Hepatocyte (in vitro differentiated cells): ENCODE data around the gene DCLK2. TPM values are rescaled to one million over a fixed set of nuclear protein-coding genes. Genes with fewer than 3 reads are reported as not detected.

Source experiments
- DNase-seq: peaks from one replicate; pipeline ENCODE4 v3.0.0-alpha.2; 2016; ENCODE audit warnings: low spot score
- H2AFZ ChIP-seq: fragments of 200-600 bp; sonication (generic); 2 replicates; pipeline ENCODE4 v1.6.0; 2016; ENCODE audit warnings: antibody characterized with exemption, mild to moderate bottlenecking
- H3K27ac ChIP-seq: fragments of 200-600 bp; sonication (generic); 2 replicates; pipeline ENCODE4 v1.5.1; 2016; ENCODE audit warnings: mild to moderate bottlenecking
- H3K27me3 ChIP-seq: fragments of 200-600 bp; sonication (generic); 2 replicates; pipeline ENCODE4 v1.6.1; 2016
- H3K36me3 ChIP-seq: fragments of 200-600 bp; sonication (generic); replicated peaks from 2 replicates; pipeline ENCODE4 v1.5.1; 2016; ENCODE audit warnings: low read depth; ENCODE audit not compliant: insufficient read depth
- H3K4me1 ChIP-seq: fragments of 200-600 bp; sonication (generic); 2 replicates; pipeline ENCODE4 v1.5.1; 2016; ENCODE audit warnings: mild to moderate bottlenecking, moderate library complexity; ENCODE audit not compliant: insufficient read depth
- H3K4me2 ChIP-seq: fragments of 200-600 bp; sonication (generic); 2 replicates; pipeline ENCODE4 v1.6.0; 2016
- H3K4me3 ChIP-seq: fragments of 200-600 bp; sonication (generic); 2 replicates; pipeline ENCODE4 v1.5.1; 2016; ENCODE audit warnings: mild to moderate bottlenecking
- H3K79me2 ChIP-seq: fragments of 200-600 bp; sonication (generic); 2 replicates; pipeline ENCODE4 v1.6.0; 2017; ENCODE audit warnings: mild to moderate bottlenecking
- H3K9me2 ChIP-seq: fragments of 200-600 bp; sonication (generic); replicated peaks from 2 replicates; pipeline ENCODE4 v1.6.0; 2017; ENCODE audit warnings: mild to moderate bottlenecking; ENCODE audit not compliant: insufficient read depth
- H3K9me3 ChIP-seq: fragments of 200-600 bp; sonication (generic); 2 replicates; pipeline ENCODE4 v1.5.1; 2016; ENCODE audit warnings: low read depth, mild to moderate bottlenecking
- H4K20me1 ChIP-seq: fragments of 200-600 bp; sonication (generic); 2 replicates; pipeline ENCODE4 v1.6.0; 2016; ENCODE audit warnings: mild to moderate bottlenecking; ENCODE audit not compliant: insufficient read depth, poor library complexity, severe bottlenecking
- CTCF ChIP-seq: fragments of 200-600 bp; sonication (generic); IDR thresholded peaks from 2 replicates; pipeline ENCODE4 v1.5.1; 2016; ENCODE audit warnings: antibody characterized with exemption, mild to moderate bottlenecking; ENCODE audit not compliant: poor library complexity
- EZH2 ChIP-seq: fragments of 200-600 bp; sonication (generic); IDR thresholded peaks from 2 replicates; pipeline ENCODE4 v1.6.1; 2016; ENCODE audit warnings: antibody characterized with exemption, mild to moderate bottlenecking, borderline replicate concordance
- EZH2phosphoT487 ChIP-seq: fragments of 200-600 bp; sonication (generic); IDR thresholded peaks from one replicate; pipeline ENCODE4 v1.6.1; 2018; ENCODE audit warnings: antibody characterized with exemption, mild to moderate bottlenecking, low read depth, moderate library complexity; ENCODE audit not compliant: unreplicated experiment, severe bottlenecking
- WGBS: methylation state at CpG from one replicate; pipeline ENCODE4 v1.1.6; 2016; ENCODE audit warnings: low lambda C conversion rate; ENCODE audit errors: missing lambda C conversion rate; 5-methylcytosine and 5-hydroxymethylcytosine counted together
- polyA plus RNA-seq: library from polyadenylated mRNA; unstranded; fragments of >200 nt; fragmentation: Nextera tagmentation; extraction: Ambion mirVana; gene quantifications from 2 replicates; pipeline ENCODE4 v1.2.1, GENCODE V29; 2016
- total RNA-seq: library from RNA; depleted of rRNA; stranded (reverse); fragments of >200 nt; gene quantifications from 2 replicates; pipeline ENCODE4 v1.2.3, GENCODE V29; 2014

Gene DCLK2
- total and polyA plus RNA-seq, 2 experiments from 2014 or later = 1.5 to 2.8 TPM

DNA sequence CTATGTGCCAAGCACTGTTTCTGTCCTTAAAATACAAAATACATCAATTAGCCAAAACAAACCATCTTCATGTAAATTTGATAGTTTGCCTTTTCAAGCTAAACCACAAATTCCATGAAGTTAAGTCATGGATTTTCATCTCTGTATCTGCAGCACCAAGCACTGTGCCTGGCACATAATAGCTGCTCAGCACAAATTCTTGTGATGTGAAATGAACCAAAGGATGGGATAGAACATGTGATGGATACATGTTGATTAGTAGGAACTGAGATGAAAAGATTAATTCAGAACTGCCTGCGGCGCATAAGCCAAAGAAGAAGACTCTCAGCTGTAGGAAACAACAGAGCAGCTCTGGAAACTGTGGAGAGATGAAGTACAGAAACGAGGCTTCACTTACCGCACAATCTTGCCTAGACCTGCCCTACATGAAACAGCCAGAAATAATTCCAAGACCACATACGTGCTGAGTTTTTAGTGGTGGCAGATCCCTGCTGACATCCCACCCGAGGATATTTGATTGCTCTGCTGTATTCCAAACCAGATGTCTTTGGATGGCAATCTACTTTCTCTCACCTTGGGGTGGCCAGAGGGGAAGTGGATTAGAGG is 40.9 kb upstream of the DCLK2 start:
- Histone ChIP-seq H3K4me3 (no peak overlapping the region), H2AFZ (no peak overlapping the region), H3K9me3 (no peaks in the 10 kb centered on the region), H3K9me2 (no peaks in the 10 kb centered on the region), H3K27me3 (no peaks in the 10 kb centered on the region), H3K79me2 (no peaks in the 10 kb centered on the region), H3K36me3 (no peaks in the 10 kb centered on the region), H3K27ac (no peak overlapping the region), H3K4me1 (no peaks in the 10 kb centered on the region), H4K20me1 (no peaks in the 10 kb centered on the region), H3K4me2 (no peak overlapping the region)
- WGBS = 67% methylated on average over 6 of the region's 6 CpGs
- no peak for DNase-seq
- TF ChIP-seq CTCF (no peak), EZH2 (no peak), EZH2phosphoT487 (no peak)

DNA sequence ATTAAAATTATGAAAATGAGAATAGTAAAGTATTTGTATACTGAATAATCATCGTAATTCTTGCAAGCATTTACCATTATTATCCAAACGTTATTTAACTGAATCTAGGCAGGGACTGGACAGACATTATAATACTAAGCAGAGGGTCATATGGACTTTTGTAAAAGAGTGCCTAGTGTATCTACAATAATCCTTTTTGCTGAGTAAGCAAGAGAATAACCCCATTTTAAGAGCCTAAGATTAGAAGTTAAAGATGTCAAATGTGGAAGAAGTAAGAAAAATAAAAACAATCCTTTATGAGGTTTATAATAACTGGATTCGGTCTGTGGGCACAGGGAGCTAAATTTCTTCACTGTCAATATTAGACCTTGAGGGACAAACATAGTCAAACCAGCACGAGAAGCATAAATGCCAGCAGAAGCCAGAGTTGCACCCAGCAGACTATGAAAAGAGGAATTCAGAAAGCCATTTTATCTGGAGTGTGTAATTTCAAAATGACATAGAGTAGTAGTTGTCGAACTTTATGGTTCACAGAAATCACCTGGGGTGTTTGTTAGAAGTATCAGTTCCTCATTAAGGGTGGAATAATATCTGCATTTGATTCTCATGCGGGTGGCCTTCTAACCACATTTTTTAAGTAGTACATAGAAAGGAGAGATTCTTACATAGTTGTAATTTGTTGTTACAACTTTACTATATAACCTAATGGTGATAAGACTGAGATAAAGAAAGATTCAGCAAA is 39.7 kb upstream of the DCLK2 start:
- no peak overlapping the region for H2AFZ ChIP-seq
- no peak overlapping the region for H3K27ac ChIP-seq
- H3K79me2 ChIP-seq = no peaks in the 10 kb centered on the region
- no peaks in the 10 kb centered on the region for H3K36me3 ChIP-seq
- no peaks in the 10 kb centered on the region for H3K27me3 ChIP-seq
- no peaks in the 10 kb centered on the region for H3K4me1 ChIP-seq
- no peak overlapping the region for H3K4me3 ChIP-seq
- DNase-seq = no peak
- H3K9me3 ChIP-seq = no peaks in the 10 kb centered on the region
- H3K9me2 ChIP-seq = no peaks in the 10 kb centered on the region
- H4K20me1 ChIP-seq = no peaks in the 10 kb centered on the region
- no peak for TF ChIP-seq EZH2
- TF ChIP-seq EZH2phosphoT487 = no peak
- no peak for TF ChIP-seq CTCF
- no peak overlapping the region for H3K4me2 ChIP-seq
- 75% methylated on average over 6 of the region's 6 CpGs for WGBS

DNA sequence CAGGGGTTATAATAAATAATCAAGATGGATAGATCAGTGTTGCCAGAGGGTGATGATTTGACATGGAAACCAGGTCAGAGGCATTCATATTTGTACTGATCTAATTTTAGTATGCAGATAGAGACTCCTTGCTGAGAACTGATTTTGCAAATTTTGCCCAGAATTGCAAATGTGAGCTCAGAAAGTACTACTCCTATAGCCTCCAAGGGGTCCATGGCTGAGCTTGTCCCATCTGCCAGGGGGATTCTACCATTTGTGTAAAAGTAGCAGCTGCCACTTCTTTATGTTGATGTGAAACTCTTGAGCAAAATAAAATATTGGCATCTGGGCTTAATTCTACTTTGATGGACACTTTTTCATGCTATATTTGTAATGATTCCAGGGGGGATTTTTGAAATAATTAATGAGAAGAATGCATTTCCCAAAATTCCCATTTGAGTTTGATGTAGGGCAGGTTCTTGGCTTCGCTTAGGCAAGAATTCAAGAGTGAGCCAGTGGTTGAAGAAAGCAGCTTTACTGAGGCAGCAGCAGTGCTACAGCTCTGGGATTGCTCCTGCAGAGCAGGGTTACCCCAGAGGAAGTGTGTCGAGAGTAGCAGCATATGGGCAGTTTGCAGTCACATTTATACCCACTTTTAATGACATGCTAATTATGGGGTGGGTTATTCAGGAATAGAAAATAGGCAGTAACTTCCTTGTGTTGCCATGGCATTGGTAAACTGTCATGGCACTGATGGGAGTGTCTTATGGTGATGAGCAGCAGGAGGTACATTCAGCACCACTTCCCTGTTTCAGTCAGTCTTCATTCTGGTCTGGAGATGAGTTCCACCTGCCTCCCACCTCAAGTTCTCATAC is 38.7 kb upstream of the DCLK2 start:
- TF ChIP-seq EZH2phosphoT487 (no peak), CTCF (no peak), EZH2 (no peak)
- DNase-seq = no peak

More for the DNA sequence above, 38.7 kb upstream of the DCLK2 start:
- no peaks in the 10 kb centered on the region for H3K36me3 ChIP-seq
- H4K20me1 ChIP-seq = no peaks in the 10 kb centered on the region
- no peak overlapping the region for H3K4me3 ChIP-seq
- H3K4me1 ChIP-seq = no peaks in the 10 kb centered on the region
- H3K27ac ChIP-seq = no peak overlapping the region
- no peaks in the 10 kb centered on the region for H3K79me2 ChIP-seq
- H3K27me3 ChIP-seq = no peaks in the 10 kb centered on the region
- WGBS = 82% methylated on average over 2 of the region's 2 CpGs
- H3K4me2 ChIP-seq = no peak overlapping the region
- H3K9me3 ChIP-seq = no peaks in the 10 kb centered on the region
- no peaks in the 10 kb centered on the region for H3K9me2 ChIP-seq
- no peak overlapping the region for H2AFZ ChIP-seq
